Measurements from ENCODE around the gene AFAP1.

DNA sequence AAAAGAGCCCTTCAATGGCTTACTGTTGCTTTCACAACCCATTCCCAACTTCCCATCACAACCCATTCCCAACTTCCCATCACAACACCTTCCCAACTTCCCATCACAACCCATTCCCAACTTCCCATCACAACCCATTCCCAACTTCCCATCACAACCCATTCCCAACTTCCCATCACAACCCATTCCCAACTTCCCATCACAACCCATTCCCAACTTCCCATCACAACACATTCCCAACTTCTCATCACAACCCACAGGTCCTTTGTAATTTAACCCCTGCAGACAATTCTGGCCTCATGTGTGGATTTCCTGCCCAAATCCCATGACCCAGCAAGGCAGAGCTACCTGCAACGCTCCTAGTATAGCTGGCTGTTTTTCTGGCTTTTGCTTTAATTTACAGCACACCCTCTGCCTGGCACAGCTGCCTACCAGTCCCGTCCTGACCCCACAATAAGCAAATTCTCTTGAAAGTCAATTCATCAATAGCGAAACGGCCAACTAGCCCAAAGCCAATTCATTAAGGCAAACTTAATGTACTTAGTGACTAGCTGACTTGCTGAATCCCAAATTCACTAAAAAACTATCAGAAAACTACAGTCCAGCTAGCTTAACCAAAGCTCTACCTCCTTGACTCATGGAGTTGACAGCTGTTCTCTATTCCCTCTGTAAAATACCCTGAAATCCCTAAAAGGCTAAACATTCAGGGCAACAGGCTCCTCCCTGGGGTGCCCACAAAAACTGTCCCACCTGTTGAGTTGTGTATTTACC is 75.6 kb downstream of the AFAP1 start:
- TF ChIP-seq, protein P1, sequence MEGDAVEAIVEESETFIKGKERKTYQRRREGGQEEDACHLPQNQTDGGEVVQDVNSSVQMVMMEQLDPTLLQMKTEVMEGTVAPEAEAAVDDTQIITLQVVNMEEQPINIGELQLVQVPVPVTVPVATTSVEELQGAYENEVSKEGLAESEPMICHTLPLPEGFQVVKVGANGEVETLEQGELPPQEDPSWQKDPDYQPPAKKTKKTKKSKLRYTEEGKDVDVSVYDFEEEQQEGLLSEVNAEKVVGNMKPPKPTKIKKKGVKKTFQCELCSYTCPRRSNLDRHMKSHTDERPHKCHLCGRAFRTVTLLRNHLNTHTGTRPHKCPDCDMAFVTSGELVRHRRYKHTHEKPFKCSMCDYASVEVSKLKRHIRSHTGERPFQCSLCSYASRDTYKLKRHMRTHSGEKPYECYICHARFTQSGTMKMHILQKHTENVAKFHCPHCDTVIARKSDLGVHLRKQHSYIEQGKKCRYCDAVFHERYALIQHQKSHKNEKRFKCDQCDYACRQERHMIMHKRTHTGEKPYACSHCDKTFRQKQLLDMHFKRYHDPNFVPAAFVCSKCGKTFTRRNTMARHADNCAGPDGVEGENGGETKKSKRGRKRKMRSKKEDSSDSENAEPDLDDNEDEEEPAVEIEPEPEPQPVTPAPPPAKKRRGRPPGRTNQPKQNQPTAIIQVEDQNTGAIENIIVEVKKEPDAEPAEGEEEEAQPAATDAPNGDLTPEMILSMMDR (IDR thresholded peaks at IDR 0.05): no peak
- TF ChIP-seq ZFX (IDR thresholded peaks at IDR 0.05; ENCODE audit: borderline replicate concordance): no peak
